CD4-positive, CD25-positive, alpha-beta regulatory T cell (primary cell): ENCODE results near the gene AGBL4. TPM values are rescaled to one million over a fixed set of nuclear protein-coding genes. Genes with fewer than 3 reads are reported as not detected.

Source experiments
- ATAC-seq, 2 donors: fragments of 150-1000 bp; cut with Tn5 transposase; one replicate each; pipeline ENCODE4 v1.10.0; 2021; ENCODE audit warnings: low read depth in 2 of 2, moderate number of reproducible peaks in 2 of 2, moderate library complexity in 1 of 2
- DNase-seq, 3 donors: peaks; one replicate each; pipeline versions ENCODE4 v3.0.0 to v3.0.0-alpha.2; 2012 to 2022; ENCODE audit warnings: mixed read lengths in 1 of 3
- H3K27ac ChIP-seq: one replicate; pipeline ENCODE4 v1.7.0; 2013; ENCODE audit warnings: mild to moderate bottlenecking, low read length; ENCODE audit not compliant: insufficient read depth, poor library complexity, severe bottlenecking
- H3K27me3 ChIP-seq: one replicate; pipeline ENCODE4 v1.7.0; 2013; ENCODE audit warnings: low read length; ENCODE audit not compliant: control insufficient read depth, insufficient read depth
- H3K36me3 ChIP-seq: one replicate; pipeline ENCODE4 v1.7.0; 2013; ENCODE audit warnings: mild to moderate bottlenecking, low read length, moderate library complexity; ENCODE audit not compliant: control insufficient read depth, insufficient read depth
- H3K4me1 ChIP-seq: 2 replicates; pipeline ENCODE4 v1.7.0; 2013; ENCODE audit warnings: mild to moderate bottlenecking, low read length; ENCODE audit not compliant: insufficient read depth, control insufficient read depth, poor library complexity, severe bottlenecking
- H3K4me3 ChIP-seq: one replicate; pipeline ENCODE4 v1.7.0; 2013; ENCODE audit warnings: low read depth, mild to moderate bottlenecking, low read length, moderate library complexity
- H3K9me3 ChIP-seq, 2 experiments: 1 replicate in 1 of 2; 2 replicates in 1 of 2; pipeline ENCODE4 v1.7.0; 2013; ENCODE audit warnings: low read length in 2 of 2, mild to moderate bottlenecking in 1 of 2, moderate library complexity in 1 of 2; ENCODE audit not compliant: control insufficient read depth in 2 of 2
- H3K27ac Mint-ChIP-seq, 3 donors: one replicate each; pipeline ENCODE4 v1.8.0; 2020 to 2022; ENCODE audit warnings: mild to moderate bottlenecking in 3 of 3, mixed read lengths in 3 of 3, moderate library complexity in 2 of 3
- H3K27me3 Mint-ChIP-seq: one replicate; pipeline ENCODE4 v1.8.0; 2022; ENCODE audit warnings: mild to moderate bottlenecking, mixed read lengths
- H3K36me3 Mint-ChIP-seq: one replicate; pipeline ENCODE4 v1.8.0; 2020; ENCODE audit warnings: mixed read lengths
- H3K4me1 Mint-ChIP-seq, 4 donors: one replicate each; pipeline ENCODE4 v1.8.0; 2020 to 2022; ENCODE audit warnings: mixed read lengths in 4 of 4, mild to moderate bottlenecking in 1 of 4
- H3K4me3 Mint-ChIP-seq, 4 donors: one replicate each; pipeline ENCODE4 v1.8.0; 2020 to 2022; ENCODE audit warnings: mild to moderate bottlenecking in 4 of 4, mixed read lengths in 4 of 4, moderate library complexity in 3 of 4
- H3K9me3 Mint-ChIP-seq, 7 donors: one replicate each; pipeline ENCODE4 v1.8.0; 2020 to 2022; ENCODE audit warnings: mixed read lengths in 7 of 7, mild to moderate bottlenecking in 3 of 7, moderate library complexity in 2 of 7
- polyA plus RNA-seq, 4 donors: library from polyadenylated mRNA; unstranded; fragments of 300-500 nt; fragmentation: Illumina TruSeq; gene quantifications; one replicate each; pipeline ENCODE4 v1.2.3, GENCODE V29; 2021
- total RNA-seq: library from RNA; stranded (reverse); gene quantifications from one replicate; pipeline ENCODE4 v1.2.3, GENCODE V29; 2022

The AGBL4 gene
- total and polyA plus RNA-seq, 5 donors from 2014 or later, result 0.47 TPM; not detected in 4

GRCh38 chr1:49106445-49106844, 917.3 kb downstream of the AGBL4 start:
- Mint-ChIP-seq H3K4me3 (no peak overlapping the region), H3K4me1 (no peaks in the 10 kb centered on the region), H3K9me3 (peaks cover 0 to 18% (median 1%) of the 10 kb centered on the region in 7 donors), H3K27ac (no peak overlapping the region), H3K27me3 (no peaks in the 10 kb centered on the region), H3K36me3 (no peaks in the 10 kb centered on the region)
- H3K27me3 ChIP-seq, result no peaks in the 10 kb centered on the region
- H3K27ac ChIP-seq, result no peak overlapping the region
- H3K9me3 ChIP-seq, result no peaks in the 10 kb centered on the region
- no peak overlapping the region for H3K4me3 ChIP-seq
- ATAC-seq (no peak), DNase-seq (no peak)
- no peaks in the 10 kb centered on the region for H3K4me1 ChIP-seq
- H3K36me3 ChIP-seq, result no peaks in the 10 kb centered on the region

GRCh38 chr1:49104575-49104974, 919.2 kb downstream of the AGBL4 start:
- Mint-ChIP-seq H3K4me3 (no peak overlapping the region), H3K27ac (no peak overlapping the region), H3K27me3 (no peaks in the 10 kb centered on the region), H3K36me3 (no peaks in the 10 kb centered on the region), H3K9me3 (peaks cover 0 to 6% (median 0%) of the 10 kb centered on the region in 7 donors), H3K4me1 (no peaks in the 10 kb centered on the region)
- Histone ChIP-seq H3K4me1 (no peaks in the 10 kb centered on the region), H3K36me3 (no peaks in the 10 kb centered on the region), H3K27ac (no peak overlapping the region), H3K4me3 (no peak overlapping the region), H3K27me3 (no peaks in the 10 kb centered on the region), H3K9me3 (no peaks in the 10 kb centered on the region)
- ATAC-seq (no peak), DNase-seq (no peak)

DNA sequence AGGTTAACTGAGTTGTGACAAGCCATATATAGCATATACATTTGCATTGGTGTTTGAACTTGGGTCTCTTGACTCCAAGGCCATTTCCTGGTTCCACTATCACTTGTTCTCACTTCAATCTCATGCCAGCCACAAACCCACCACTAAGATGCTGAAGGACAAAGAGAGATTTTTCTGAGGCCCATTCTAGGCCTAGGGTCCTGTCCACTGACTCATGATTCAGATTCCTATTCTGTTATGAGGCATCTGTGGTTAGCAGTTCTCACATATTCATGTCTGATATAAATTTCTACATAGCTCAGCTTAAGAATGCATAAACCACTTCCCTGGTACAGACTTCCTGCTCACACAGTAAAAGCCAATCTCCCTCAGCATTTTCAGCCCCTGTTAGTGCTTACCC, 921.0 kb downstream of the AGBL4 start:
- H3K27me3 ChIP-seq, result no peaks in the 10 kb centered on the region
- Mint-ChIP-seq H3K4me3 (no peak overlapping the region), H3K27ac (no peak overlapping the region), H3K9me3 (peaks cover 0 to 11% (median 0%) of the 10 kb centered on the region in 7 donors), H3K27me3 (no peaks in the 10 kb centered on the region), H3K36me3 (no peaks in the 10 kb centered on the region), H3K4me1 (no peaks in the 10 kb centered on the region)
- no peak overlapping the region for H3K4me3 ChIP-seq
- no peaks in the 10 kb centered on the region for H3K4me1 ChIP-seq
- no peak overlapping the region for H3K27ac ChIP-seq
- ATAC-seq (no peak), DNase-seq (no peak)
- H3K9me3 ChIP-seq, result no peaks in the 10 kb centered on the region
- no peaks in the 10 kb centered on the region for H3K36me3 ChIP-seq

- Histone ChIP-seq H3K4me1 (no peaks in the 10 kb centered on the region), H3K27ac (no peak overlapping the region), H3K27me3 (no peaks in the 10 kb centered on the region), H3K9me3 (no peaks in the 10 kb centered on the region), H3K36me3 (no peaks in the 10 kb centered on the region), H3K4me3 (no peak overlapping the region)
- no peaks in the 10 kb centered on the region for H3K4me1 Mint-ChIP-seq
- peaks cover 0 to 10% (median 0%) of the 10 kb centered on the region in 7 donors for H3K9me3 Mint-ChIP-seq
- DNase-seq, result no peak
- no peak overlapping the region for H3K4me3 Mint-ChIP-seq
- no peak overlapping the region for H3K27ac Mint-ChIP-seq
- no peak for ATAC-seq
- no peaks in the 10 kb centered on the region for H3K27me3 Mint-ChIP-seq
- H3K36me3 Mint-ChIP-seq, result no peaks in the 10 kb centered on the region
Measured at GRCh38 chr1:49098866-49099265, 924.9 kb downstream of the AGBL4 start.

- H3K4me1 ChIP-seq, result no peaks in the 10 kb centered on the region
- Mint-ChIP-seq H3K4me3 (no peak overlapping the region), H3K27me3 (no peaks in the 10 kb centered on the region), H3K4me1 (no peaks in the 10 kb centered on the region), H3K36me3 (no peaks in the 10 kb centered on the region), H3K9me3 (peaks cover 0 to 29% (median 2%) of the 10 kb centered on the region in 7 donors), H3K27ac (no peak overlapping the region)
- no peaks in the 10 kb centered on the region for H3K36me3 ChIP-seq
- DNase-seq (no peak), ATAC-seq (no peak)
- no peak overlapping the region for H3K27ac ChIP-seq
- H3K9me3 ChIP-seq, result peaks cover 0 to 3% of the 10 kb centered on the region in 2 experiments
- H3K27me3 ChIP-seq, result no peaks in the 10 kb centered on the region
- H3K4me3 ChIP-seq, result no peak overlapping the region
Measured at GRCh38 chr1:49086327-49086726, 937.4 kb downstream of the AGBL4 start.

GRCh38 chr1:49085079-49085478, 938.7 kb downstream of the AGBL4 start:
- H3K4me3 ChIP-seq, result no peak overlapping the region
- Mint-ChIP-seq H3K4me3 (no peak overlapping the region), H3K27ac (no peak overlapping the region), H3K4me1 (no peaks in the 10 kb centered on the region), H3K27me3 (no peaks in the 10 kb centered on the region), H3K9me3 (peaks cover 0 to 29% (median 4%) of the 10 kb centered on the region in 7 donors), H3K36me3 (no peaks in the 10 kb centered on the region)
- DNase-seq, result no peak
- H3K9me3 ChIP-seq, result peaks cover 0 to 3% of the 10 kb centered on the region in 2 experiments
- no peak for ATAC-seq
- H3K36me3 ChIP-seq, result no peaks in the 10 kb centered on the region
- H3K4me1 ChIP-seq, result no peaks in the 10 kb centered on the region
- no peaks in the 10 kb centered on the region for H3K27me3 ChIP-seq
- H3K27ac ChIP-seq, result no peak overlapping the region

DNA sequence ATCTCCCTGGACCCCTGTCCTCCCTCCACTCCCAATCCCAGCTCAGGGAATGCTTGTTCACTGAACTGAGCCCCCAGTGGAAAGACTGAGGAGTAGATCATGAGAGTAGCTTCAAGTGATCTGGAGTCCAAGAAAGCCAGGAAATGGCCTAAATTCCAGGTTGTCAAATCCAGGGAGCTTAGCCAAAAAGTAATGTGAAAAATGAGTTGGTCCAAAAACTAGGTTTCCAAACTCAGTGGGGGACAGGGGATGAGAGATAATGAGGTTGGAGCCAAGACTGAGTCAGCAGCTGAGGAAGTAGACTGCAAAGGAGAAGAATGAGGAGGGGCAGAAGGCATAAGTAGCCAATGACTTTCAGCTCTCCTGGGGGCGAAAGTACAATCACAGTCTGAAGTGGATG, 963.0 kb downstream of the AGBL4 start:
- DNase-seq (no peak), ATAC-seq (no peak)
- H3K9me3 ChIP-seq, result peaks cover 0 to 4% of the 10 kb centered on the region in 2 experiments
- no peak overlapping the region for H3K4me3 ChIP-seq
- H3K36me3 Mint-ChIP-seq, result no peaks in the 10 kb centered on the region
- peaks cover 0 to 10% (median 6%) of the 10 kb centered on the region in 7 donors for H3K9me3 Mint-ChIP-seq
- no peak overlapping the region for H3K27ac ChIP-seq
- no peaks in the 10 kb centered on the region for H3K27me3 ChIP-seq
- H3K4me3 Mint-ChIP-seq, result no peak overlapping the region
- H3K4me1 Mint-ChIP-seq, result no peaks in the 10 kb centered on the region
- no peak overlapping the region for H3K27ac Mint-ChIP-seq
- no peaks in the 10 kb centered on the region for H3K27me3 Mint-ChIP-seq
- H3K4me1 ChIP-seq, result no peaks in the 10 kb centered on the region
- no peaks in the 10 kb centered on the region for H3K36me3 ChIP-seq

GRCh38 chr1:49059087-49059486, 964.7 kb downstream of the AGBL4 start:
- H3K27ac ChIP-seq, result no peak overlapping the region
- DNase-seq (no peak), ATAC-seq (no peak)
- Mint-ChIP-seq H3K9me3 (peaks cover 0 to 10% (median 5%) of the 10 kb centered on the region in 7 donors), H3K27ac (no peak overlapping the region), H3K4me1 (no peaks in the 10 kb centered on the region), H3K4me3 (no peak overlapping the region), H3K36me3 (no peaks in the 10 kb centered on the region), H3K27me3 (no peaks in the 10 kb centered on the region)
- H3K4me1 ChIP-seq, result no peaks in the 10 kb centered on the region
- H3K36me3 ChIP-seq, result no peaks in the 10 kb centered on the region
- H3K4me3 ChIP-seq, result no peak overlapping the region
- no peaks in the 10 kb centered on the region for H3K27me3 ChIP-seq
- H3K9me3 ChIP-seq, result peaks cover 0 to 4% of the 10 kb centered on the region in 2 experiments
